DMS153 treated with DMSO at 0.1 percent for 48 hours (cell line): ENCODE data around the gene ZNF385B.

Source experiments
- DNase-seq: peaks from one replicate; lab custom pipeline; 2025; ENCODE audit not compliant: unreplicated experiment; lab: John Stamatoyannopoulos, UW

ZNF385B gene

DNA sequence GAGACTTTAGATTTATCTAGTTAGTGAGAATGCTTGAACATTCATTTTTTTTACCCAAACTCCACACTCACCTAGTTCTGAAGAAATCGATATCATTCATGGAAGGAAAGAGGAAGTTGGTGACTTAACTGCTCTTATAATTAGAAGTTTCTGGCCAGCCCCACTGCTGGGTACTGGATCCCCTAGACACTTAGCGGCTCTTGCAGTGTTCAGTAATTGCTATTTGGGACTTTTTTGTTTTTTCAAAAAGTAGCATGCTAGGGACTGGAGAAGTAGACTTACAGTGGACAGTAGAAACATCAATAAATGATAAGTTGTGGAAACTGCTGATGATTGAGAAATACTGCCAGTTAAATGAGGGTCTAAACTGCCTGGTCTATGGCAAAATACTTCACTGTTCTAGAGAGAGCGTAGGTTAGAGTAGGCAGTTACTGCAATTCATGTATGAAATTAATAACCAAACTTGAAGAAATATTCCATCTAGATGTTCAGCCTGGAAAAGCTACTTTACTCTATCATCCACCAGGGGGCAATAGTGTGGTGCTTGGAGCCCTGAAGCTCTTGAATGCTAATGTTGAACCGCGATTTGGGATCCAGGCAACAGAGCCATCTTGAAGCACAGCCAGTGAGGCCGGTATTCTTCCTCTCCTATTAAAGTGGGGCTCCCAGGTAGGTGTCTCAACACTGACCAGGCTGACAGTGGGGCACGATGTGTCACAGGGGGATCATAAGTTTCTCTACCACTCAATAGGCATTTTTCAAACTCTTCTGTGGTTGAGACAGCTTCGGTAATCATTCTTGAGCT is 450.7 kb downstream of the ZNF385B start:
- no peak for DNase-seq

DNA sequence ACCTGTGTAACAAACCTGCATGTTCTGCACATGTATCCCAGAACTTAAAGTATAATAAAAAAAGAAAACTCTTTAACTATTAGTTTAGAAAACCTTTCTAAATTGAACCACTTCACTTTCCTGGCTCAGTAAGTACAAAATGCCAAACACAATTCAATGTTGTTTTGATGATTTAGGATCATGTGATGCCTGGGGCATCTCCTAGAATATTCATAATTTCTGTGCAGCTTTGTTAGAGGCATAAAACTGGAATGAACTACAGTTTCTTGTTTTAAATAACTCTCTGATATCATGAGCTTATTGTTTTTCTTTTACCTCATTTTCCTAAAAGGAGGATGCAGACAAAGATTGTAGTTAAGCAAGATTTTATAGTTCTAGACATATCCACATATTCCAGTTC is 457.8 kb downstream of the ZNF385B start:
- DNase-seq, result no peak

DNA sequence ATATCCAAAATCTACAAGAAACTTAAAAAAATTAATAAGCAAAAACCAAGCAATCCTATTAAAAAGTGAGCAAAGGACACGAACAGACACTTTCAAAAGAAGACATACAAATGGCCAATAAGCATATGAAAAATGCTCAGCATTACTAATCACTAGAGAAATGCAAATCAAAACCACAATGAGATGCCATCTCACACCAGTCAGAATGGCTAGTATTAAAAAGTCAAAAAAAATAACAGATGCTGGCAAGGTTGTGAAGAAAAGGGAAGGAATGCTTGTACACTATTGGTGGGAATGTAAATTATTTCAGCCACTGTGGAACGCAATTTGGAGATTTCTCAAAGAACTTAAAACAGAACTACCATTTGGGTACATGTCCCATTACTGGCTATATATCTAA is 467.9 kb downstream of the ZNF385B start:
- DNase-seq, result no peak
